ENCODE results near the gene SRR.

- TF ChIP-seq GATA2 (IDR thresholded peaks at IDR 0.05; ENCODE audit: low read depth, low read length) (no peak), GATA3 (IDR thresholded peaks at IDR 0.05; ENCODE audit: low read depth, low read length) (no peak)
These were observed 13.8 kb upstream of the SRR start for GRCh38 chr17:2289878-2290478.

Data from SH-SY5Y (cell line).